HepG2 (cell line): Measurements from ENCODE around the gene SLC25A25. TPM values are rescaled to one million over a fixed set of nuclear protein-coding genes. Genes with fewer than 3 reads are reported as not detected.

Source experiments
- FOXM1 ChIP-seq: sonication (generic); formaldehyde crosslinking; IDR thresholded peaks from 2 replicates; pipeline ENCODE4 v1.5.0; 2020; ENCODE audit warnings: missing genetic modification reagents
- NCOR1 ChIP-seq: fragments of 200-600 bp; sonication (generic); IDR thresholded peaks from 2 replicates; pipeline ENCODE4 v1.7.0; 2017; ENCODE audit warnings: antibody characterized with exemption, low read length, borderline replicate concordance
- PAF1 ChIP-seq: IDR thresholded peaks from 2 replicates; pipeline ENCODE4 v1.6.1; 2016; ENCODE audit warnings: missing genetic modification reagents, missing compliant biosample characterization
- RFX1 ChIP-seq: fragments of 450-650 bp; IDR thresholded peaks from 2 replicates; pipeline ENCODE4 v1.6.1; 2017
- TOE1 ChIP-seq: sonication (generic); formaldehyde crosslinking; IDR thresholded peaks from 2 replicates; pipeline ENCODE4 v1.4.0; 2020; ENCODE audit warnings: mild to moderate bottlenecking, missing genetic modification reagents
- ZFP90 ChIP-seq: sonication (generic); formaldehyde crosslinking; IDR thresholded peaks from 2 replicates; pipeline ENCODE4 v1.8.0; 2022; ENCODE audit warnings: missing genetic modification reagents, mild to moderate bottlenecking, inconsistent platforms, borderline replicate concordance
- ZIK1 ChIP-seq: sonication (generic); formaldehyde crosslinking; IDR thresholded peaks from 2 replicates; pipeline ENCODE4 v1.5.0; 2020; ENCODE audit warnings: mild to moderate bottlenecking, low read depth, missing genetic modification reagents, borderline replicate concordance
- ZNF17 ChIP-seq: sonication (generic); formaldehyde crosslinking; IDR thresholded peaks from 2 replicates; pipeline ENCODE4 v1.5.0; 2020; ENCODE audit warnings: mild to moderate bottlenecking, missing genetic modification reagents
- ZNF24 ChIP-seq: fragments of 450-650 bp; IDR thresholded peaks from 2 replicates; pipeline ENCODE4 v1.6.1; 2017; ENCODE audit warnings: antibody characterized with exemption, mild to moderate bottlenecking
- ZNF275 ChIP-seq: sonication (generic); formaldehyde crosslinking; IDR thresholded peaks from 2 replicates; pipeline ENCODE4 v1.8.0; 2022; ENCODE audit warnings: missing genetic modification reagents, mild to moderate bottlenecking, inconsistent platforms, borderline replicate concordance
- ZNF333 ChIP-seq: sonication (generic); formaldehyde crosslinking; IDR thresholded peaks from 2 replicates; pipeline ENCODE4 v1.4.0; 2020; ENCODE audit warnings: mild to moderate bottlenecking, missing genetic modification reagents, borderline replicate concordance
- ZNF672 ChIP-seq: sonication (generic); formaldehyde crosslinking; IDR thresholded peaks from 2 replicates; pipeline ENCODE4 v1.8.1; 2022; ENCODE audit warnings: missing genetic modification reagents
- ZNF691 ChIP-seq: sonication (generic); formaldehyde crosslinking; IDR thresholded peaks from 2 replicates; pipeline ENCODE4 v1.4.0; 2020; ENCODE audit warnings: missing genetic modification reagents, low read depth, mild to moderate bottlenecking, borderline replicate concordance
- ZNF737 ChIP-seq: sonication (generic); formaldehyde crosslinking; IDR thresholded peaks from 2 replicates; pipeline ENCODE4 v1.5.0; 2020; ENCODE audit warnings: missing genetic modification reagents, mild to moderate bottlenecking, borderline replicate concordance
- ZNF747 ChIP-seq: sonication (generic); formaldehyde crosslinking; IDR thresholded peaks from 2 replicates; pipeline ENCODE4 v1.8.1; 2023; ENCODE audit warnings: missing genetic modification reagents, mild to moderate bottlenecking, borderline replicate concordance
- ZNF766 ChIP-seq: sonication (generic); formaldehyde crosslinking; IDR thresholded peaks from 2 replicates; pipeline ENCODE4 v1.5.0; 2020; ENCODE audit warnings: missing genetic modification reagents, borderline replicate concordance
- polyA plus RNA-seq, 8 experiments: library from polyadenylated mRNA; depleted of rRNA in 3 of 8; stranded (reverse) in 7 of 8; unstranded in 1 of 8; fragments of >200 nt; fragmentation: Illumina TruSeq in 4 of 8; extraction: Trizol in 4 of 8; gene quantifications; 2 replicates each; pipeline versions ENCODE4 v1.2.1 to v1.2.3, GENCODE V29; 2011 to 2016; ENCODE audit warnings: low read depth in 4 of 8, missing spikeins in 1 of 8, mixed read lengths in 1 of 8; ENCODE audit not compliant: insufficient read depth in 1 of 8
- total RNA-seq, 5 experiments: library from RNA; depleted of rRNA; stranded (reverse); fragments of >200 nt; fragmentation: Illumina TruSeq; extraction: Trizol; gene quantifications; 2 replicates each; pipeline ENCODE4 v1.2.3, GENCODE V29; 2016; ENCODE audit warnings: low read depth in 1 of 5
- TF ChIP-seq, protein P1 (sequence below): sonication (generic); formaldehyde crosslinking; IDR thresholded peaks from 2 replicates; pipeline ENCODE4 v1.4.0; 2020; ENCODE audit warnings: mild to moderate bottlenecking, missing genetic modification reagents, borderline replicate concordance
- TF ChIP-seq, protein P2 (sequence below): sonication (generic); formaldehyde crosslinking; conservative IDR thresholded peaks from 2 replicates; pipeline ENCODE4 v1.8.0; 2022; ENCODE audit warnings: low read depth, missing genetic modification reagents
- TF ChIP-seq, protein P3 (sequence below): sonication (generic); formaldehyde crosslinking; IDR thresholded peaks from 2 replicates; pipeline ENCODE4 v1.8.1; 2023; ENCODE audit warnings: mild to moderate bottlenecking, moderate library complexity, missing genetic modification reagents

The SLC25A25 gene
- total and polyA plus RNA-seq, 2 of the 13 experiments (the other 11 are each of a cell fraction or from before 2014, with no cell fraction given): 10.5 to 24.8 TPM

DNA sequence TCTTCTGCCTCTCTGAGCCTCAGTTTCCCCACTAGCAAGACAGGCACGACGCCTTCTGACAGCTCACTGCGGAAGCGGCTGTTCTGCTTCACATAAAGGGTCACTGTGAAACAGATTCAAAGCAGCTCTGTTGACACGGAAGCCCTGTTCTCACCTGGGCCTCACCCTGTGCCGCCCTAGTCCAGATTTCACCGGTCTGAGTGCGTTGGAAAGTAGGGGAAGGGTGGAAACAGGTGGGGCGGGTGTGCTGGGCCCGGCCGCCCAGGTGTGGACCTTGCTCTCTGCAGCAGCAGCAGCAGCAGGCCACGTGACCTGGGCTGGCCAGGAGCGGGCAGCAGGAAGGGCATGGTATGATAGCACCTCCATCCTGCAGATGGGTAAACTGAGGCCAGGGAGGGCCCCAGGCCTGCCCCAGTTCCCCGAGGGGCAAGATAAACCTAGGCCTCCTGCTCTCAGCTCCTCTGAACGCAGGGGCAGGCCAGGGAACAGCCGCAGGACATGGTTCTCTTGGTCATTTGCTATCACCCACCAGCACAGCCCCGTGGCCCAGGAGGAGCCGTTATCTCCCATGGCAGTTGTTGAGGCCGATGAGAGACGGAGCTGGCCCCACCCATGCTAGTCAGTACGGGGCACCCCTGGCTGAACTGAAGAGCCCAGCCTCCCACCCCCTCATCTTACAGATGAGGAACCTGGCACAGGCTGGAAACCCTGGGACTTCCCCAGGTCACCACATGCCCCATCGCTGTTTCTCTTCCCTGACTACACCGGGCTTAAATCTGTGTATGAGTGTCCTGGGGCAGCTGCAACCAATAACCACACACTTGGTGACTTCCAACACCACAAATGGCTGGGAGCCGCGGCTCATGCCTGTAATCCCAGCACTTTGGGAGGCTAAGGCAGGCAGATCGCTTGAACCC, 47.4 kb downstream of the SLC25A25 start (continued):
- TF ChIP-seq, protein P1, sequence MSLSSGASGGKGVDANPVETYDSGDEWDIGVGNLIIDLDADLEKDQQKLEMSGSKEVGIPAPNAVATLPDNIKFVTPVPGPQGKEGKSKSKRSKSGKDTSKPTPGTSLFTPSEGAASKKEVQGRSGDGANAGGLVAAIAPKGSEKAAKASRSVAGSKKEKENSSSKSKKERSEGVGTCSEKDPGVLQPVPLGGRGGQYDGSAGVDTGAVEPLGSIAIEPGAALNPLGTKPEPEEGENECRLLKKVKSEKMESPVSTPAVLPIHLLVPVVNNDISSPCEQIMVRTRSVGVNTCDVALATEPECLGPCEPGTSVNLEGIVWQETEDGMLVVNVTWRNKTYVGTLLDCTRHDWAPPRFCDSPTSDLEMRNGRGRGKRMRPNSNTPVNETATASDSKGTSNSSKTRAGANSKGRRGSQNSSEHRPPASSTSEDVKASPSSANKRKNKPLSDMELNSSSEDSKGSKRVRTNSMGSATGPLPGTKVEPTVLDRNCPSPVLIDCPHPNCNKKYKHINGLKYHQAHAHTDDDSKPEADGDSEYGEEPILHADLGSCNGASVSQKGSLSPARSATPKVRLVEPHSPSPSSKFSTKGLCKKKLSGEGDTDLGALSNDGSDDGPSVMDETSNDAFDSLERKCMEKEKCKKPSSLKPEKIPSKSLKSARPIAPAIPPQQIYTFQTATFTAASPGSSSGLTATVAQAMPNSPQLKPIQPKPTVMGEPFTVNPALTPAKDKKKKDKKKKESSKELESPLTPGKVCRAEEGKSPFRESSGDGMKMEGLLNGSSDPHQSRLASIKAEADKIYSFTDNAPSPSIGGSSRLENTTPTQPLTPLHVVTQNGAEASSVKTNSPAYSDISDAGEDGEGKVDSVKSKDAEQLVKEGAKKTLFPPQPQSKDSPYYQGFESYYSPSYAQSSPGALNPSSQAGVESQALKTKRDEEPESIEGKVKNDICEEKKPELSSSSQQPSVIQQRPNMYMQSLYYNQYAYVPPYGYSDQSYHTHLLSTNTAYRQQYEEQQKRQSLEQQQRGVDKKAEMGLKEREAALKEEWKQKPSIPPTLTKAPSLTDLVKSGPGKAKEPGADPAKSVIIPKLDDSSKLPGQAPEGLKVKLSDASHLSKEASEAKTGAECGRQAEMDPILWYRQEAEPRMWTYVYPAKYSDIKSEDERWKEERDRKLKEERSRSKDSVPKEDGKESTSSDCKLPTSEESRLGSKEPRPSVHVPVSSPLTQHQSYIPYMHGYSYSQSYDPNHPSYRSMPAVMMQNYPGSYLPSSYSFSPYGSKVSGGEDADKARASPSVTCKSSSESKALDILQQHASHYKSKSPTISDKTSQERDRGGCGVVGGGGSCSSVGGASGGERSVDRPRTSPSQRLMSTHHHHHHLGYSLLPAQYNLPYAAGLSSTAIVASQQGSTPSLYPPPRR (CRISPR knock-in tag): peak; percentile 98
- TF ChIP-seq ZNF275 (CRISPR knock-in tag) (no peak), RFX1 (no peak), TOE1 (CRISPR knock-in tag) (peak; percentile 26; the same call in 1 of the 2 replicates), ZNF672 (CRISPR knock-in tag) (no peak), ZNF691 (CRISPR knock-in tag) (peak; percentile 93; the same call in 1 of the 2 replicates), ZNF737 (no peak), ZNF24 (no peak), ZNF17 (CRISPR knock-in tag) (no peak), ZNF333 (peak; percentile 89; the same call in 1 of the 2 replicates), ZIK1 (CRISPR knock-in tag) (peak; percentile 83; the same call in 1 of the 2 replicates), ZFP90 (CRISPR knock-in tag) (peak; percentile 60; the same call in 1 of the 2 replicates), PAF1 (CRISPR knock-in tag) (no peak), NCOR1 (peak; percentile 60; the same call in 1 of the 2 replicates), ZNF766 (CRISPR knock-in tag) (no peak), FOXM1 (CRISPR knock-in tag) (no peak), ZNF747 (CRISPR knock-in tag) (peak; percentile 79)
- TF ChIP-seq, protein P2, sequence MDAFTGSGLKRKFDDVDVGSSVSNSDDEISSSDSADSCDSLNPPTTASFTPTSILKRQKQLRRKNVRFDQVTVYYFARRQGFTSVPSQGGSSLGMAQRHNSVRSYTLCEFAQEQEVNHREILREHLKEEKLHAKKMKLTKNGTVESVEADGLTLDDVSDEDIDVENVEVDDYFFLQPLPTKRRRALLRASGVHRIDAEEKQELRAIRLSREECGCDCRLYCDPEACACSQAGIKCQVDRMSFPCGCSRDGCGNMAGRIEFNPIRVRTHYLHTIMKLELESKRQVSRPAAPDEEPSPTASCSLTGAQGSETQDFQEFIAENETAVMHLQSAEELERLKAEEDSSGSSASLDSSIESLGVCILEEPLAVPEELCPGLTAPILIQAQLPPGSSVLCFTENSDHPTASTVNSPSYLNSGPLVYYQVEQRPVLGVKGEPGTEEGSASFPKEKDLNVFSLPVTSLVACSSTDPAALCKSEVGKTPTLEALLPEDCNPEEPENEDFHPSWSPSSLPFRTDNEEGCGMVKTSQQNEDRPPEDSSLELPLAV (CRISPR knock-in tag): no peak
- TF ChIP-seq, protein P3, sequence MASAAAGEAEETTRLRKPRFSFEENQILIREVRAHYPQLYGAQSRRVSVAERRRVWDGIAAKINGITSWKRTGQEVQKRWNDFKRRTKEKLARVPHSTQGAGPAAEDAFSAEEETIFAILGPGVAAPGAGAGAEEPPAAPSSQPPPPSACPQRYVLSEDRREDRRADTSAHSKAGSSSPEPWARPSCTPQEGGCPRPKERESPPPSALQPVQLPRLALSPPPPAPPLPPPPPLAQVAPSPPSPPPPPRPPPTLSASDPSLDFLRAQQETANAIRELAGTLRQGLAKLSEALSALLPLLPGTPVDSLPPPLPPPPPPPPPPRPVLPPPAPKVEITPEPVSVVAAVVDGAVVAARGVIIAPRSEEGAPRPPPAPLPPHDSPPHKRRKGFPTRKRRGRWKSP (CRISPR knock-in tag): no peak
